H9 (cell line): ENCODE data around the gene TMEM33. TPM values are rescaled to one million over a fixed set of nuclear protein-coding genes. Genes with fewer than 3 reads are reported as not detected.

Experiments
- DNase-seq: peaks from one replicate; pipeline ENCODE4 v3.0.0-alpha.2; 2017
- H2AFZ ChIP-seq: one replicate; pipeline ENCODE4 v1.6.1; 2013; ENCODE audit warnings: mild to moderate bottlenecking, low read length, control low read depth, moderate library complexity
- H2AK5ac ChIP-seq: 2 replicates; pipeline ENCODE4 v1.6.1; 2013; ENCODE audit warnings: low read length, control low read depth, mixed read lengths; ENCODE audit not compliant: insufficient read length
- H2BK120ac ChIP-seq: one replicate; pipeline ENCODE4 v1.6.1; 2013; ENCODE audit warnings: low read depth, mild to moderate bottlenecking, low read length, control low read depth, inconsistent platforms; ENCODE audit not compliant: poor library complexity, severe bottlenecking
- H2BK12ac ChIP-seq: 2 replicates; pipeline ENCODE4 v1.6.1; 2013; ENCODE audit warnings: low read length, control low read depth, mixed read lengths, low read depth; ENCODE audit not compliant: insufficient read length
- H2BK15ac ChIP-seq: 2 replicates; pipeline ENCODE4 v1.6.1; 2013; ENCODE audit warnings: low read depth, low read length, control low read depth
- H2BK20ac ChIP-seq: one replicate; pipeline ENCODE4 v1.6.1; 2013; ENCODE audit warnings: low read depth, mild to moderate bottlenecking, low read length, control low read depth, inconsistent platforms; ENCODE audit not compliant: poor library complexity, severe bottlenecking
- H2BK5ac ChIP-seq: 2 replicates; pipeline ENCODE4 v1.6.1; 2013; ENCODE audit warnings: low read length, control low read depth, mixed read lengths; ENCODE audit not compliant: insufficient read length
- H3K14ac ChIP-seq: 2 replicates; pipeline ENCODE4 v1.6.1; 2013; ENCODE audit warnings: low read length, control low read depth; ENCODE audit not compliant: insufficient read depth
- H3K18ac ChIP-seq: 2 replicates; pipeline ENCODE4 v1.6.1; 2013; ENCODE audit warnings: low read depth, mild to moderate bottlenecking, mixed read lengths, low read length, control low read depth; ENCODE audit not compliant: insufficient read length
- H3K23ac ChIP-seq: 2 replicates; pipeline ENCODE4 v1.6.1; 2013; ENCODE audit warnings: low read length, control low read depth, mixed read lengths, low read depth; ENCODE audit not compliant: insufficient read length
- H3K23me2 ChIP-seq: 2 replicates; pipeline ENCODE4 v1.6.1; 2013; ENCODE audit warnings: low read depth, mild to moderate bottlenecking, mixed read lengths, low read length, control low read depth; ENCODE audit not compliant: insufficient read length, poor library complexity, severe bottlenecking
- H3K27ac ChIP-seq: 2 replicates; pipeline ENCODE4 v1.5.1; 2013; ENCODE audit warnings: low read length, control low read depth, mixed read lengths, low read depth; ENCODE audit not compliant: insufficient read length
- H3K27me3 ChIP-seq: 2 replicates; pipeline ENCODE4 v1.6.1; 2013; ENCODE audit warnings: low read length, control low read depth, inconsistent platforms; ENCODE audit not compliant: insufficient read depth
- H3K4ac ChIP-seq: 2 replicates; pipeline ENCODE4 v1.6.1; 2013; ENCODE audit warnings: low read depth, mild to moderate bottlenecking, control low read depth, inconsistent platforms, low read length, moderate library complexity
- H3K4me1 ChIP-seq: 2 replicates; pipeline ENCODE4 v1.6.1; 2013; ENCODE audit warnings: low read length, control low read depth, inconsistent platforms; ENCODE audit not compliant: insufficient read depth
- H3K4me2 ChIP-seq: 2 replicates; pipeline ENCODE4 v1.6.1; 2013; ENCODE audit warnings: low read length, control low read depth, mixed read lengths; ENCODE audit not compliant: insufficient read length, insufficient read depth
- H3K56ac ChIP-seq: 2 replicates; pipeline ENCODE4 v1.6.1; 2013; ENCODE audit warnings: low read depth, mild to moderate bottlenecking, mixed read lengths, low read length, control low read depth; ENCODE audit not compliant: insufficient read length
- H3K79me1 ChIP-seq: 2 replicates; pipeline ENCODE4 v1.6.1; 2013; ENCODE audit warnings: low read depth, mild to moderate bottlenecking, moderate library complexity, low read length, control low read depth, inconsistent platforms; ENCODE audit not compliant: insufficient read depth, poor library complexity, severe bottlenecking
- H3K79me2 ChIP-seq: 2 replicates; pipeline ENCODE4 v1.6.1; 2013; ENCODE audit warnings: low read length, control low read depth, inconsistent platforms; ENCODE audit not compliant: insufficient read depth
- H3K9ac ChIP-seq: 2 replicates; pipeline ENCODE4 v1.6.1; 2013; ENCODE audit warnings: low read length, control low read depth, mixed read lengths; ENCODE audit not compliant: insufficient read length; ENCODE audit errors: extremely low read depth
- H3K9me3 ChIP-seq: one replicate; pipeline ENCODE4 v1.6.1; 2013; ENCODE audit warnings: low read depth, low read length, inconsistent platforms; ENCODE audit not compliant: control insufficient read depth
- H3T11ph ChIP-seq: one replicate; pipeline ENCODE4 v1.6.1; 2013; ENCODE audit warnings: mild to moderate bottlenecking, low read length, control low read depth, inconsistent platforms
- H4K20me1 ChIP-seq: one replicate; pipeline ENCODE4 v1.6.1; 2013; ENCODE audit not compliant: control insufficient read depth, insufficient read length, insufficient read depth
- H4K5ac ChIP-seq: 2 replicates; pipeline ENCODE4 v1.6.1; 2013; ENCODE audit warnings: low read depth, mild to moderate bottlenecking, mixed read lengths, low read length, control low read depth; ENCODE audit not compliant: insufficient read length
- H4K8ac ChIP-seq: replicated peaks from 2 replicates; pipeline ENCODE4 v1.6.1; 2013; ENCODE audit warnings: low read length, control low read depth, mixed read lengths, low read depth; ENCODE audit not compliant: insufficient read length
- H4K91ac ChIP-seq: 2 replicates; pipeline ENCODE4 v1.6.1; 2013; ENCODE audit warnings: low read depth, mild to moderate bottlenecking, moderate library complexity, mixed read lengths, low read length, control low read depth; ENCODE audit not compliant: insufficient read length
- H3K27ac Mint-ChIP-seq, 3 experiments: 2 replicates in 2 of 3; 3 replicates in 1 of 3; pipeline ENCODE4 v1.8.0; 2020 to 2021; ENCODE audit warnings: mixed read lengths in 3 of 3, mild to moderate bottlenecking in 1 of 3, moderate library complexity in 1 of 3
- H3K27me3 Mint-ChIP-seq: 2 replicates; pipeline ENCODE4 v1.8.0; 2021; ENCODE audit warnings: low read depth, mild to moderate bottlenecking, moderate library complexity, mixed read lengths
- H3K36me3 Mint-ChIP-seq, 3 experiments: 2 replicates in 2 of 3; 3 replicates in 1 of 3; pipeline ENCODE4 v1.8.0; 2020 to 2021; ENCODE audit warnings: low read depth in 3 of 3, mixed read lengths in 3 of 3; ENCODE audit not compliant: insufficient read depth in 1 of 3
- H3K4me1 Mint-ChIP-seq, 2 experiments: 2 replicates each; pipeline ENCODE4 v1.8.0; 2020; ENCODE audit warnings: mixed read lengths in 2 of 2
- H3K4me3 Mint-ChIP-seq, 2 experiments: 2 replicates in 1 of 2; 3 replicates in 1 of 2; pipeline ENCODE4 v1.8.0; 2020 to 2021; ENCODE audit warnings: mild to moderate bottlenecking in 2 of 2, mixed read lengths in 2 of 2, moderate library complexity in 1 of 2
- H3K9me3 Mint-ChIP-seq, 2 experiments: 2 replicates in 1 of 2; 3 replicates in 1 of 2; pipeline ENCODE4 v1.8.0; 2020; ENCODE audit warnings: mild to moderate bottlenecking in 2 of 2, mixed read lengths in 2 of 2, moderate library complexity in 1 of 2
- total RNA-seq: library from RNA; stranded (reverse); gene quantifications from 2 replicates; pipeline ENCODE4 v1.2.1, GENCODE V29; 2021
- TF ChIP-seq, protein P1 (sequence below): fragments of 200-600 bp; sonication (generic); conservative IDR thresholded peaks from 3 replicates; pipeline ENCODE4 v1.8.0; 2021; ENCODE audit warnings: antibody characterized with exemption, mild to moderate bottlenecking

The TMEM33 gene
- total RNA-seq, 1 experiment from 2014 or later: 74.2 TPM

GRCh38 chr4:41999321-41999720 is 64.1 kb downstream of the TMEM33 start:
- peaks cover 5% of the 10 kb centered on the region for H3K79me1 ChIP-seq
- Mint-ChIP-seq H3K27me3 (no peaks in the 10 kb centered on the region), H3K27ac (no peak overlapping the region), H3K9me3 (no peaks in the 10 kb centered on the region), H3K4me3 (no peak overlapping the region), H3K36me3 (peaks cover 0 to 12% (median 9%) of the 10 kb centered on the region in 3 experiments; a peak in 5 of 7 replicates), H3K4me1 (no peaks in the 10 kb centered on the region)
- H3K4ac ChIP-seq: no peak overlapping the region
- H4K91ac ChIP-seq: no peak overlapping the region
- no peak overlapping the region for H3K14ac ChIP-seq
- no peak overlapping the region for H3K23ac ChIP-seq
- no peak overlapping the region for H3K9ac ChIP-seq
- no peaks in the 10 kb centered on the region for H3K23me2 ChIP-seq
- TF ChIP-seq, protein P1, sequence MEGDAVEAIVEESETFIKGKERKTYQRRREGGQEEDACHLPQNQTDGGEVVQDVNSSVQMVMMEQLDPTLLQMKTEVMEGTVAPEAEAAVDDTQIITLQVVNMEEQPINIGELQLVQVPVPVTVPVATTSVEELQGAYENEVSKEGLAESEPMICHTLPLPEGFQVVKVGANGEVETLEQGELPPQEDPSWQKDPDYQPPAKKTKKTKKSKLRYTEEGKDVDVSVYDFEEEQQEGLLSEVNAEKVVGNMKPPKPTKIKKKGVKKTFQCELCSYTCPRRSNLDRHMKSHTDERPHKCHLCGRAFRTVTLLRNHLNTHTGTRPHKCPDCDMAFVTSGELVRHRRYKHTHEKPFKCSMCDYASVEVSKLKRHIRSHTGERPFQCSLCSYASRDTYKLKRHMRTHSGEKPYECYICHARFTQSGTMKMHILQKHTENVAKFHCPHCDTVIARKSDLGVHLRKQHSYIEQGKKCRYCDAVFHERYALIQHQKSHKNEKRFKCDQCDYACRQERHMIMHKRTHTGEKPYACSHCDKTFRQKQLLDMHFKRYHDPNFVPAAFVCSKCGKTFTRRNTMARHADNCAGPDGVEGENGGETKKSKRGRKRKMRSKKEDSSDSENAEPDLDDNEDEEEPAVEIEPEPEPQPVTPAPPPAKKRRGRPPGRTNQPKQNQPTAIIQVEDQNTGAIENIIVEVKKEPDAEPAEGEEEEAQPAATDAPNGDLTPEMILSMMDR: no peak
- no peaks in the 10 kb centered on the region for H4K20me1 ChIP-seq
- H3K27me3 ChIP-seq: no peaks in the 10 kb centered on the region
- no peak overlapping the region for H3T11ph ChIP-seq
- no peak overlapping the region for H4K8ac ChIP-seq
- no peak overlapping the region for H3K27ac ChIP-seq
- H3K4me1 ChIP-seq: no peaks in the 10 kb centered on the region
- no peak overlapping the region for H2BK20ac ChIP-seq
- H2BK15ac ChIP-seq: no peak overlapping the region
- H3K9me3 ChIP-seq: no peaks in the 10 kb centered on the region
- peaks cover 4% of the 10 kb centered on the region; the same call in 1 of the 2 replicates for H3K79me2 ChIP-seq
- DNase-seq: no peak
- no peak overlapping the region for H3K56ac ChIP-seq
- no peak overlapping the region for H2AK5ac ChIP-seq
- no peak overlapping the region for H2BK120ac ChIP-seq
- H3K18ac ChIP-seq: no peak overlapping the region
- no peak overlapping the region for H2BK5ac ChIP-seq
- no peak overlapping the region for H2BK12ac ChIP-seq
- H2AFZ ChIP-seq: no peak overlapping the region
- H4K5ac ChIP-seq: no peak overlapping the region
- H3K4me2 ChIP-seq: no peak overlapping the region
